Activated naive CD4-positive, alpha-beta T cell treated with anti-CD3 and anti-CD28 coated beads, Interleukin-2, amount 50 U/mL, for 24 hours (primary cell): ENCODE data around the gene PROZ.

Experiments
- H3K27ac Mint-ChIP-seq: one replicate; pipeline ENCODE4 v1.8.0; 2021; ENCODE audit warnings: mild to moderate bottlenecking, mixed read lengths
- H3K27me3 Mint-ChIP-seq: one replicate; pipeline ENCODE4 v1.8.0; 2021; ENCODE audit warnings: mixed read lengths
- H3K36me3 Mint-ChIP-seq: one replicate; pipeline ENCODE4 v1.8.0; 2021; ENCODE audit warnings: mixed read lengths
- H3K4me1 Mint-ChIP-seq: one replicate; pipeline ENCODE4 v1.8.0; 2021; ENCODE audit warnings: mixed read lengths
- H3K4me3 Mint-ChIP-seq: one replicate; pipeline ENCODE4 v1.8.0; 2021; ENCODE audit warnings: mild to moderate bottlenecking, mixed read lengths
- H3K9me3 Mint-ChIP-seq: one replicate; pipeline ENCODE4 v1.8.0; 2021; ENCODE audit warnings: mixed read lengths

PROZ gene

DNA sequence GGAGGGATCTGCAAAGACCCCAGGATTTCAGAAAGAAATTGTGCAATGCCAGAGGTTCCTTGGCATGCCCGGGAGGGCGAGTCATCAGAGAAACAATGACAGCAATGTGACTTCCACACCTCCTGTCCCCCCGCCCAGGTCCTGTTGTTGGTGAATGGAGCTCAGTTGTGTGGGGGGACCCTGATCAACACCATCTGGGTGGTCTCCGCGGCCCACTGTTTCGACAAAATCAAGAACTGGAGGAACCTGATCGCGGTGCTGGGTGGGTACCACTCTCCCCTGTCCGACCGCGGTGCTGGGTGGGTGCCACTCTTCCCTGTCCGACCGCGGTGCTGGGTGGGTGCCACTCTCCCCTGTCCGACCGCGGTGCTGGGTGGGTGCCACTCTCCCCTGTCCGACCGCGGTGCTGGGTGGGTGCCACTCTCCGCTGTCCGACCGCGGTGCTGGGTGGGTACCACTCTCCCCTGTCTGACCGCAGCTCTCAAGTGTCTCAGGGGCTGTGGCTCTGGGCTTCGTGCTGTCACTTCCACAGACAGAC lies 41.0 kb upstream of the PROZ start:
- no peak overlapping the region for H3K4me3 Mint-ChIP-seq
- H3K36me3 Mint-ChIP-seq, result no peaks in the 10 kb centered on the region
- H3K27me3 Mint-ChIP-seq, result no peaks in the 10 kb centered on the region
- H3K27ac Mint-ChIP-seq, result no peak overlapping the region
- H3K9me3 Mint-ChIP-seq, result no peaks in the 10 kb centered on the region
- no peaks in the 10 kb centered on the region for H3K4me1 Mint-ChIP-seq

DNA sequence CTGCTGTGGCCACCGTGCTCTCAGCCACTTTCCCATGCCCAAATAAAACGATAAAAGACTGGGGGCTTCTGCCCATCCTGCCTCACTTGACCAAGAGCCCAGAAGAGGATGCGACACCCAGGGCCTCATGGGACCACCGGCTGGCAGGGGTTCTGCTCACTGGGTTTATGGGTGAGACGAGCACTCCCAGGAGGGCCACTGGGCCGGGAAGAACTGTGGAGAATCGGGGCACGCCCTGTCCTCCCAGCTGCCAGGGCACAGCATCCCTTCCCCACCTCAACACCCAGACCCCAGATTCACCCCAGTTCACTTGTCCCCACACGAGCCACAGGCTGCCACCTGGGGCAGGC lies 40.6 kb upstream of the PROZ start:
- Mint-ChIP-seq H3K4me1 (no peaks in the 10 kb centered on the region), H3K27ac (no peak overlapping the region), H3K9me3 (no peaks in the 10 kb centered on the region), H3K27me3 (no peaks in the 10 kb centered on the region), H3K4me3 (no peak overlapping the region), H3K36me3 (no peaks in the 10 kb centered on the region)

DNA sequence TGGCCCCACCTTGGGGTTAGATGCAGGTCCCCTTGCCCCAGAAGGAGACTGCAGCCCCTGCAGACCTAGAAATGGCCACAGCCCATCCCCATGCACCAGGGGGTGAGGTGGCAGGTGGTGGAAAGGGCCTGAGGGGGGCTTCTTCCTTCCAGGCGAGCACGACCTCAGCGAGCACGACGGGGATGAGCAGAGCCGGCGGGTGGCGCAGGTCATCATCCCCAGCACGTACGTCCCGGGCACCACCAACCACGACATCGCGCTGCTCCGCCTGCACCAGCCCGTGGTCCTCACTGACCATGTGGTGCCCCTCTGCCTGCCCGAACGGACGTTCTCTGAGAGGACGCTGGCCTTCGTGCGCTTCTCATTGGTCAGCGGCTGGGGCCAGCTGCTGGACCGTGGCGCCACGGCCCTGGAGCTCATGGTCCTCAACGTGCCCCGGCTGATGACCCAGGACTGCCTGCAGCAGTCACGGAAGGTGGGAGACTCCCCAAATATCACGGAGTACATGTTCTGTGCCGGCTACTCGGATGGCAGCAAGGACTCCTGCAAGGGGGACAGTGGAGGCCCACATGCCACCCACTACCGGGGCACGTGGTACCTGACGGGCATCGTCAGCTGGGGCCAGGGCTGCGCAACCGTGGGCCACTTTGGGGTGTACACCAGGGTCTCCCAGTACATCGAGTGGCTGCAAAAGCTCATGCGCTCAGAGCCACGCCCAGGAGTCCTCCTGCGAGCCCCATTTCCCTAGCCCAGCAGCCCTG lies 40.0 kb upstream of the PROZ start:
- no peaks in the 10 kb centered on the region for H3K36me3 Mint-ChIP-seq
- H3K4me1 Mint-ChIP-seq, result no peaks in the 10 kb centered on the region
- H3K27me3 Mint-ChIP-seq, result no peaks in the 10 kb centered on the region
- H3K27ac Mint-ChIP-seq, result no peak overlapping the region
- no peaks in the 10 kb centered on the region for H3K9me3 Mint-ChIP-seq
- H3K4me3 Mint-ChIP-seq, result no peak overlapping the region

DNA sequence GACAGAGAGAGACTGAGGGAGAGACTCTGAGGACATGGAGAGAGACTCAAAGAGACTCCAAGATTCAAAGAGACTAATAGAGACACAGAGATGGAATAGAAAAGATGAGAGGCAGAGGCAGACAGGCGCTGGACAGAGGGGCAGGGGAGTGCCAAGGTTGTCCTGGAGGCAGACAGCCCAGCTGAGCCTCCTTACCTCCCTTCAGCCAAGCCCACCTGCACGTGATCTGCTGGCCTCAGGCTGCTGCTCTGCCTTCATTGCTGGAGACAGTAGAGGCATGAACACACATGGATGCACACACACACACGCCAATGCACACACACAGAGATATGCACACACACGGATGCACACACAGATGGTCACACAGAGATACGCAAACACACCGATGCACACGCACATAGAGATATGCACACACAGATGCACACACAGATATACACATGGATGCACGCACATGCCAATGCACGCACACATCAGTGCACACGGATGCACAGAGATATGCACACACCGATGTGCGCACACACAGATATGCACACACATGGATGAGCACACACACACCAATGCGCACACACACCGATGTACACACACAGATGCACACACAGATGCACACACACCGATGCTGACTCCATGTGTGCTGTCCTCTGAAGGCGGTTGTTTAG lies 39.2 kb upstream of the PROZ start:
- Mint-ChIP-seq H3K4me1 (no peaks in the 10 kb centered on the region), H3K36me3 (no peaks in the 10 kb centered on the region), H3K4me3 (no peak overlapping the region), H3K9me3 (no peaks in the 10 kb centered on the region), H3K27ac (no peak overlapping the region), H3K27me3 (no peaks in the 10 kb centered on the region)

DNA sequence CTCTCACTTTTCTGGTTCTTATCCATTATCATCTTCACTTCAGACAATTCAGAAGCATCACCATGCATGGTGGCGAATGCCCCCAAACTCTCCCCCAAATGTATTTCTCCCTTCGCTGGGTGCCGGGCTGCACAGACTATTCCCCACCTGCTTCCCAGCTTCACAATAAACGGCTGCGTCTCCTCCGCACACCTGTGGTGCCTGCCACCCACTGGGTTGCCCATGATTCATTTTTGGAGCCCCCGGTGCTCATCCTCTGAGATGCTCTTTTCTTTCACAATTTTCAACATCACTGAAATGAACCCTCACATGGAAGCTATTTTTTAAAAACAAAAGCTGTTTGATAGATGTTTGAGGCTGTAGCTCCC lies 38.6 kb upstream of the PROZ start:
- no peak overlapping the region for H3K27ac Mint-ChIP-seq
- no peaks in the 10 kb centered on the region for H3K36me3 Mint-ChIP-seq
- H3K9me3 Mint-ChIP-seq, result no peaks in the 10 kb centered on the region
- H3K4me1 Mint-ChIP-seq, result no peaks in the 10 kb centered on the region
- H3K27me3 Mint-ChIP-seq, result no peaks in the 10 kb centered on the region
- no peak overlapping the region for H3K4me3 Mint-ChIP-seq

DNA sequence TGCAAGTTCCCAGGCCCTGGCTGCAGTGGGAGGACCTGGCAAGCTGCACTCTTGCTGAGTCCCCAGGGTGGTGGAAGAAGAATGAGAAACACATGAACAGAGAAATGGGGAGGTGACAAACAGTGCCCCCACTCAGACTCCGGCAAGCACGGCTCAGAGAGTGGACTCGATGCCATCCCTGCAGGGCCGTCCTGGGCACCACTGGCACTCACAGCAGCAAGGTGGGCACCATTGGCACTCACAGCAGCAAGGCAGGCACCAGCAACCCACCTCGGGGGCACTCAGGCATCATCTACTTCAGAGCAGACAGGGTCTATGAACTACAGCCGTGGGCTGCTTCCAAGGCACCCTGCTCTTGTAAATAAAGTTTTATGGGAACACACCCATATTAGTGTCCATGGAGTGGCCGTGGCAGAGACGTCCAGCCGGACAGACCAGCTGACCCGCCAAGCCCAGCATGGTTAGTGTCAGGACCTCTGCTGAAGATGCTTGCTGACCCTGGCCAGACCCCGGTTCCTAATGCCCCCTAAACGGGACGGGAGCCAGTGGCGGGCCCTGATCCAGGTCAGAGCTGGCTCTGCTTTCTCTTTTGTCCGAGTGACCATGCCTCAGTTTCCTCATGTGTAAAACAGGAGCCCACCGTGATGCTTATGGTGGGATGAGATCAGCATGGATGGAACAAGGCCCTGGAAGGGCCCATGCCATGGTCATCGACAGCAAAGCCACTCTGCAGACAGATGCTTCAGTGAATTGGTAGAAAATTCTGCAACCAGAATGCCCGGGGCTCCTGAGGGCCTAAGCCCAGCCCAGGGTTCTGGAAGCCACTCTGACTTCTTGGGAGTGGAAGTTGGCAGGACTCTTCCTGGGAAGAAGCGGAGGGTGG lies 37.9 kb upstream of the PROZ start:
- H3K27ac Mint-ChIP-seq, result no peak overlapping the region
- H3K4me3 Mint-ChIP-seq, result no peak overlapping the region
- H3K4me1 Mint-ChIP-seq, result no peaks in the 10 kb centered on the region
- no peaks in the 10 kb centered on the region for H3K9me3 Mint-ChIP-seq
- H3K36me3 Mint-ChIP-seq, result no peaks in the 10 kb centered on the region
- no peaks in the 10 kb centered on the region for H3K27me3 Mint-ChIP-seq

DNA sequence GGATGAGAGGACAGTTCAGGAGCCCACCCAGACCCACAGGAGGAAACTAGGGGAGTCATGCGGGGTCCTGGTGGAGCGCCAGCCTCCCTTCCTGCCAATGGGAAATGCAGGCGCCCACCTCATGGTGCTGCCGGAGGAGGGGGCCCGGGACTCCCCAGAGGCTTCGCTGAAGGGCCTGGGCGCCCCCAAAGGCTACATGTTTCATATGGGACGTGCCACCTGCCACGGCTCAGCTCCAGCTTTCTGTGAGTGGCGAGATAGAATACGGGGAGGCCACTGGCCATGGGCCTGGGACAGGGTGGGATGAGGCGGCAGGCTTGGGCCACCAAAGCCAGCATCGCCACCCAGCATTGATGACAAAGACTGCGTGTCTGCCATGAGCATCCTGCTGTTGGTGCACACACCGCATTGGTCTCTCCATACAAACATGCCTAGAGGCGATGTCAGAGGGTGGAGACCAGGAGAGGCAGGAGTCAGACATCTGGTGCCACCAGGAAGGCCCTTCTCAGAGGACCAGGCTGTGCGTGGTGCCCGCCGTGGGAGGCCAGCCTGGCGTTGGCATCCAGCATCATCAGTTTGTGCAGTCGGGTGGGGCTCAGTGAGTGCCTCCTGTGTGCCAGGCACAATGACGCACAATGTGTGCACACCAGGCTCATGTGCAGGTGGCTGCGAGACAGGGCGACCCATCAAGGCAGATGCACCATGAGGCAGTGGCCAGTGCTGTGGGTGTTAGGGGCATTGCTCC lies 37.1 kb upstream of the PROZ start:
- H3K9me3 Mint-ChIP-seq, result no peaks in the 10 kb centered on the region
- H3K4me1 Mint-ChIP-seq, result no peaks in the 10 kb centered on the region
- H3K27me3 Mint-ChIP-seq, result no peaks in the 10 kb centered on the region
- H3K36me3 Mint-ChIP-seq, result no peaks in the 10 kb centered on the region
- H3K4me3 Mint-ChIP-seq, result no peak overlapping the region
- H3K27ac Mint-ChIP-seq, result no peak overlapping the region

DNA sequence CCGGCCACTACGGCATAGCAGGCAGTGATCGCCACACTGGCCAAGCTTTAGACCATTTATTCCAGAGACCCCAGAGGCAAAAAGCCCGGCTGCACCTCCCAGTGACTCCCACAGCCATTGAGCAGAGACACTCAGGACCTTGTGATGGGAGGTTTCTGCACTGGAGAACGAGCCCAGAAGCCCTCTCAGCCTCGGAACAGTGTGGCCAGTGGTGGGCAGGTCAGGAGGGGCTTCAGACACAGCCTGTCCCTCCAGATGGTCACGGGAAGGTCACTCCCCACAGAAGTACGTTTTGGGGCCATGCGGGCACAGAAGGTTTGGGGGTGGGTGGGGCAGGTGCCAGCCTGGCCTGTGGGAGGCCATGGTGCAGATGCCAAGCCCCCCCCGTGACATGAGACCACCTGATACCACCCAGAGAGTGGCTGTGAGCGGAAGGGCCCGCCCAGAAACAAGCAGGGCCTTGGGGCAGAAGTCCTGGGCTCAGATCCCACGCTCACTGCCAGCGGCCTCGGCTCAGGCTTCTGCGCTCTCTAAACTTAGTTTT lies 36.4 kb upstream of the PROZ start:
- Mint-ChIP-seq H3K4me1 (no peaks in the 10 kb centered on the region), H3K36me3 (no peaks in the 10 kb centered on the region), H3K4me3 (no peak overlapping the region), H3K27me3 (no peaks in the 10 kb centered on the region), H3K9me3 (no peaks in the 10 kb centered on the region), H3K27ac (no peak overlapping the region)

DNA sequence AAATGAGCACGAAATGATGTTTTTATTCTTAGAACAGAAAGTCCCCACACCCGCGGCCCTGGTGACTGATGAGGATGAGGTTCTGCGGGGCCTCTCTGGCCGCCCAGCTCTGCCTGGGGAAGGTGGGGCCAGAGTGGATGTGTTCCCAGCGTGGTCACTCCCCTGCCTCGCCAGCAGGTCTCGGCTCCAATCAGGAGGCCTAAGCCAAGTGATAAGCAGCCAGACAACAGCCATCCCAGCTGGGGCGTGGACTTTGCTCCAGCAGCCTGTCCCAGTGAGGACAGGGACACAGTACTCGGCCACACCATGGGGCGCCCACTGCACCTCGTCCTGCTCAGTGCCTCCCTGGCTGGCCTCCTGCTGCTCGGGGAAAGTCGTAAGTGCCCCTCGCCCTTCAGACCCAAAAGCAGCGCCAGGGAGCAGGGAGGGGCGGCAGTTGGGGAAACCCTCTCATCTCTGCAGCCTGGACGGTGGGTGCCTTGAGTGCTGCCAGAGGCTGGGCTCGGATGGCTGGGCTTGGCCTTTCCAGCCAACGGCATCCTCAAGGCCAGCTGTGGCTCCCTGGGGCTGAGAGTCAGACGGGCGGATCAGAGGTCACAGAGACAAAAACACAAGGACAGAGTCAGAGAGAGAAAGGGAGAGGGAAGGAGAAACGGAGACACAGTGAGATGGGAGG lies 35.8 kb upstream of the PROZ start, which contains the start of gene F10:
TSS of gene F10 (plus strand) at position 250 of the 676 bp plus-strand sequence. CDS start at position 307, 57 bp downstream.
- no peak within 1 kb of the TSS for H3K27ac Mint-ChIP-seq
- H3K4me1 Mint-ChIP-seq, result no peaks in the 10 kb centered on the region
- H3K27me3 Mint-ChIP-seq, result peaks cover 2% of the 10 kb centered on the region
- no peaks in the 10 kb centered on the region for H3K36me3 Mint-ChIP-seq
- H3K9me3 Mint-ChIP-seq, result no peaks in the 10 kb centered on the region
- H3K4me3 Mint-ChIP-seq, result no peak within 1 kb of the TSS

DNA sequence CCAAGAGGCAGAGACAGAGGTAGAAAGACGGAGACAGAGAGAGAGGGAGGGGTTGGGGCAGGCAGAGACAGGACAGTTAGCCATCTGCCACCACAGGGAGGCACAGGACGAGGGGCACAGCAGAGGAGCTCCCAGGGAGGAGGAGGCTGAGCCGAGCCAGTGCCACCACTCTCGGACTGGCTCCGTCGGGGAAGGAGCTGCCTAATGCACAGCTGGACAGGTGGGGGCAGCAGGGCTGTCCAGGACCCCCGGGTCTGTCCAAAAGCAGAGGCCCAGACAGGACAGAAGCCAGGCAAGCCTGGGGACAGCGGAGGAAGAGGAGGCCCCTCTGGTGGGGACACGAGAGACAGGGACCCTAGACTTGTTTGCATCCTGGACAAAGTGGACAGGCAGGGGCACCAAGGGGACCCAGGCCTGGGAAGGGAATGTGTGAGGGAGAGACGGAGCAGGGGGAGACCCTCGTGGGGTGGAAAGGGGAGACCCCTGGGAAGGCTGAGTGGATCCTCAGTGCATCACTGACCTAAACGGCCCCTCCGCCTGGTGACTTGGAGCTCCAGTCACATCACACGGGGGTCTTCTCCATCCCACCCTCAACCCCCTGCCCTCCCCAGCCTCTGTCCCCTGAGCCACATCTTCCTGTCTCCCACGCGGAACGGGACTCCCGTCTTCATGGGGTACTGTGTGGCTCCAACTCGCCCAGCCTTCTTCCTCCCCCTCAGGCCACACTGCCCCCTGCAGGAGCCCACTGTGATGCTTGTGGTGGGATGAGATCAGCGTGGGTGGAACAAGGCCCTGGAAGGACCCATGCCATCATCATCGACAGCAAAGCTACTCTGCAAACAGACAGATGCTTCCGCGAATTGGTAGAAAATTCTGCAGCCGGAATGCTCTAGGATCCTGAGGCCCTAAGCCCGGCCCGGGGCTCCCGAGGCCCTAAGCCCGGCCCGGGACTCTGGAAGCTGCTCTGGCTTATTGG lies 34.9 kb upstream of the PROZ start:
- Mint-ChIP-seq H3K9me3 (no peaks in the 10 kb centered on the region), H3K4me1 (no peaks in the 10 kb centered on the region), H3K36me3 (no peaks in the 10 kb centered on the region), H3K27ac (no peak overlapping the region), H3K27me3 (peaks cover 2% of the 10 kb centered on the region), H3K4me3 (no peak overlapping the region)

DNA sequence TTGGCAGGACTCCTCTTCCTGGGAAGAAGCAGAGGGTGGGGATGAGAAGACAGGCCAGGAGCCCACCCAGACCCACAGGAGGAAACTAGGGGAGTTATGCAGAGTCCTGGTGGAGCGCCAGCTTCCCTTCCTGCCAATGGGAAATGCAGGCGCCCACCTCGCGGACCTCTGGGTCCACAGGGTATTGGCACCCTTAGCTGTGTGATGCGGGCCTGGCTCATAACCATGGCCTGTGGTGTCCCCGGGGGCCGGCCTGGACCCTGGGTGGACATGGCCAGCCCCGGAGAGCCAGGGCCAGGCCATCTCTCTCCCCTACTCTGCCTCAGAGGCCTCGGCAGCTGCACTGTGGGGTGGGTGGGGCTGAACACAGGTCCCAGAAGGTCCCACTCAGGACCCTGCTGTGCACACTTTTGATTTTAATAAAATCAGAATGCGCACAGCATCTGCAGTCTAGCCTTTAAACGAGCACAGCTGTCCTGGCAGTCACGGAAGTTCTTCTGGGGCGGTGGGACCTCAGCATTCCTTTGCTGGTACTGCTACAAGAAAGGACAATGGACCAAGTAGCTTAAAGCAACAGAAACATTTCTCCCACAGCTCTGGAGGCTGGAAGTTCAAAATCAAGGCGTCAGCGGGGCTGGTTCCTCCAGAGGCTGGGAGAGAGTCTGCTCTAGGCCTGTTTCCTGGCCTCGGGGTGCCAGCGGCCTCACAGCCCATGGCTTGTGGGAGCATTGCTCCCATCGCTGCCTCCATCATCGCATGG lies 34.1 kb upstream of the PROZ start:
- Mint-ChIP-seq H3K4me3 (no peak overlapping the region), H3K27ac (no peak overlapping the region), H3K36me3 (no peaks in the 10 kb centered on the region), H3K9me3 (no peaks in the 10 kb centered on the region), H3K4me1 (peaks cover 5% of the 10 kb centered on the region), H3K27me3 (peaks cover 8% of the 10 kb centered on the region)

DNA sequence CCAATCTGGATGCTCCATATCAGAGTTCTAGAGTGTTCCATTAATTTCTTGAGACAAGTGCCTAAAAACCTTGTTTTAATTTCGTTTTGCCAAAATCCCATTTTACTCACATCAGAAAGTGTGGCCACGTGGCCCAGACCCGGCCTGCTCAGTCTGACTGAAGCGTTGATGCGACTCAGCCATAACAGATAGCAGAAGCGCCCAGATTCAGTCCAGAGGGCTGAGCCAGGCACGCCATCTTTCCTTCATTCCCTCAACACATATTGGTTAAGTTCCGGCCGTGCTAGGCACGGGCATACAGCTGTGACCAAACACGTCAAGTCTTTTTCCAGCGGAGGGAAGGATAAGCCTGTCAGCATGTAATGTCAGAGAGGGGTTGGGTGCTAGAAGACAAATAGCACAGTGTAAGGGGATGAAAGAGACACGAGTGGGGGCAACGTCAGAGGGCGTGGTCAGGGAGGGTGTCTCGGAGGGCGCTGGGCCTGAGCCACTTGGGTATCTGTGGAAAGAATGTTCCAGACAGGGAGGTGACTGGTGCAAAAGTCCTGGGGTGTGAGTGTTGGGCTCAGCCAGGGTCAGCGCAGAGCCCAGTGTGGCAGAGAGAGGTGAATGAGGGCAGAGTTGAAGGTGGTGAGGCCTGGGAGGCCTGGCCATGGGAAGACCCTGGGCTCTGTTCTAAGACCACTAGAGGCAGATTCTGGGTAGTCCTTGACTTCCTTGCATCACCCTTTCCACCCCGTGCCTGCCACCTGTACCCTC lies 32.8 kb upstream of the PROZ start:
- Mint-ChIP-seq H3K27ac (no peak overlapping the region), H3K4me3 (no peak overlapping the region), H3K27me3 (peaks cover 8% of the 10 kb centered on the region), H3K9me3 (no peaks in the 10 kb centered on the region), H3K4me1 (peaks cover 6% of the 10 kb centered on the region), H3K36me3 (no peaks in the 10 kb centered on the region)
